ENCODE results near the gene HMGXB3. TPM values are rescaled to one million over a fixed set of nuclear protein-coding genes. Genes with fewer than 3 reads are reported as not detected.
"Not testable (repeated sequence)": the region's sequence is repeated elsewhere in the genome, so short reads cannot be mapped to it uniquely, and the experiment has no call there.

HMGXB3 gene
- total RNA-seq, 1 donor from 2014 or later: 44.4 TPM

GRCh38 chr5:150043657-150044328, 43.3 kb downstream of the HMGXB3 start:
- TF ChIP-seq CTCF (conservative IDR thresholded peaks at IDR 0.05): no peak
- H3K36me3 Mint-ChIP-seq (ENCODE audit: low read depth): peaks cover 19% of the 10 kb centered on the region
- no peaks in the 10 kb centered on the region for H3K27me3 Mint-ChIP-seq (ENCODE audit: low read depth)
- DNase-seq (ENCODE audit: low read depth, low spot score): no peak
- no peaks in the 10 kb centered on the region for H3K9me3 Mint-ChIP-seq
- H3K4me1 Mint-ChIP-seq: no peaks in the 10 kb centered on the region
- no peak overlapping the region for H3K27ac Mint-ChIP-seq (ENCODE audit: unreplicated experiment)
- H3K4me3 Mint-ChIP-seq: no peak overlapping the region

- no peak for TF ChIP-seq CTCF (conservative IDR thresholded peaks at IDR 0.05)
- Mint-ChIP-seq H3K27ac (ENCODE audit: unreplicated experiment) (no peak overlapping the region), H3K9me3 (no peaks in the 10 kb centered on the region), H3K4me3 (no peak overlapping the region), H3K4me1 (no peaks in the 10 kb centered on the region), H3K36me3 (ENCODE audit: low read depth) (peaks cover 21% of the 10 kb centered on the region), H3K27me3 (ENCODE audit: low read depth) (no peaks in the 10 kb centered on the region)
- DNase-seq (ENCODE audit: low read depth, low spot score): no peak
Observed at GRCh38 chr5:150044329-150044681, 43.8 kb downstream of the HMGXB3 start.

- no peak for TF ChIP-seq CTCF (conservative IDR thresholded peaks at IDR 0.05)
- H3K9me3 Mint-ChIP-seq: no peaks in the 10 kb centered on the region
- DNase-seq (ENCODE audit: low read depth, low spot score): no peak
- H3K4me3 Mint-ChIP-seq: no peak overlapping the region
- H3K4me1 Mint-ChIP-seq: no peaks in the 10 kb centered on the region
- no peaks in the 10 kb centered on the region for H3K27me3 Mint-ChIP-seq (ENCODE audit: low read depth)
- H3K36me3 Mint-ChIP-seq (ENCODE audit: low read depth): peaks cover 24% of the 10 kb centered on the region
- no peak overlapping the region for H3K27ac Mint-ChIP-seq (ENCODE audit: unreplicated experiment)
Observed at GRCh38 chr5:150044712-150045111, 44.2 kb downstream of the HMGXB3 start.

GRCh38 chr5:150045549-150045948, 45.0 kb downstream of the HMGXB3 start:
- H3K4me3 Mint-ChIP-seq: no peak overlapping the region
- peaks cover 24% of the 10 kb centered on the region for H3K36me3 Mint-ChIP-seq (ENCODE audit: low read depth)
- no peaks in the 10 kb centered on the region for H3K4me1 Mint-ChIP-seq
- DNase-seq (ENCODE audit: low read depth, low spot score): no peak
- peak overlapping the region; percentile 74 for H3K27ac Mint-ChIP-seq (ENCODE audit: unreplicated experiment)
- no peaks in the 10 kb centered on the region for H3K9me3 Mint-ChIP-seq
- no peaks in the 10 kb centered on the region for H3K27me3 Mint-ChIP-seq (ENCODE audit: low read depth)
- TF ChIP-seq CTCF (conservative IDR thresholded peaks at IDR 0.05): peak; percentile 20

- Mint-ChIP-seq H3K9me3 (no peaks in the 10 kb centered on the region), H3K36me3 (ENCODE audit: low read depth) (peaks cover 24% of the 10 kb centered on the region), H3K4me3 (no peak overlapping the region), H3K27me3 (ENCODE audit: low read depth) (no peaks in the 10 kb centered on the region), H3K27ac (ENCODE audit: unreplicated experiment) (no peak overlapping the region), H3K4me1 (no peaks in the 10 kb centered on the region)
- no peak for DNase-seq (ENCODE audit: low read depth, low spot score)
- TF ChIP-seq CTCF (conservative IDR thresholded peaks at IDR 0.05): no peak
Observed at GRCh38 chr5:150046031-150046430, 45.5 kb downstream of the HMGXB3 start.

- not testable (repeated sequence) for H3K9me3 Mint-ChIP-seq; H3K27ac Mint-ChIP-seq (ENCODE audit: unreplicated experiment); H3K4me3 Mint-ChIP-seq; DNase-seq (ENCODE audit: low read depth, low spot score); H3K27me3 Mint-ChIP-seq (ENCODE audit: low read depth); H3K4me1 Mint-ChIP-seq
- peaks cover 13% of the 10 kb centered on the region for H3K36me3 Mint-ChIP-seq (ENCODE audit: low read depth)
Observed at GRCh38 chr5:150050172-150050811, 49.8 kb downstream of the HMGXB3 start.

Measured in neural crest cell (in vitro differentiated cells).